DMS153 treated with DMSO at 0.1 percent for 48 hours (cell line): ENCODE data around the gene CLASP1.
"Not testable (repeated sequence)": the region's sequence is repeated elsewhere in the genome, so short reads cannot be mapped to it uniquely, and the experiment has no call there.

Experiments
- DNase-seq: peaks from one replicate; lab custom pipeline; 2025; ENCODE audit not compliant: unreplicated experiment; lab: John Stamatoyannopoulos, UW

CLASP1 gene

GRCh38 chr2:121478358-121478995, 170.8 kb downstream of the CLASP1 start:
- DNase-seq: not testable (repeated sequence)

- DNase-seq: no peak
Measured at GRCh38 chr2:121476684-121477083, 172.6 kb downstream of the CLASP1 start.

GRCh38 chr2:121475811-121476571, 173.3 kb downstream of the CLASP1 start:
- no peak for DNase-seq

GRCh38 chr2:121473512-121473911, 175.8 kb downstream of the CLASP1 start:
- DNase-seq: no peak

- DNase-seq: no peak
Measured at GRCh38 chr2:121472470-121472993, 176.7 kb downstream of the CLASP1 start.

- no peak for DNase-seq
Measured at GRCh38 chr2:121471532-121472469, 177.5 kb downstream of the CLASP1 start.

- no peak for DNase-seq
Measured at GRCh38 chr2:121470917-121471316, 178.3 kb downstream of the CLASP1 start.

GRCh38 chr2:121469356-121469755, 179.9 kb downstream of the CLASP1 start:
- no peak for DNase-seq

- no peak for DNase-seq
Measured at GRCh38 chr2:121468936-121469335, 180.3 kb downstream of the CLASP1 start.

- no peak for DNase-seq
Measured at GRCh38 chr2:121459291-121459690, 190.0 kb downstream of the CLASP1 start.

- DNase-seq: no peak
Measured at GRCh38 chr2:121456325-121456724, 192.9 kb downstream of the CLASP1 start.

GRCh38 chr2:121455446-121455845, 193.8 kb downstream of the CLASP1 start:
- DNase-seq: no peak

- DNase-seq: no peak
Measured at GRCh38 chr2:121454549-121455090, 194.6 kb downstream of the CLASP1 start.

GRCh38 chr2:121451398-121451797, 197.9 kb downstream of the CLASP1 start:
- no peak for DNase-seq

- DNase-seq: no peak
Measured at GRCh38 chr2:121450301-121450700, 199.0 kb downstream of the CLASP1 start.

GRCh38 chr2:121446647-121447241, 202.5 kb downstream of the CLASP1 start:
- DNase-seq: no peak

- no peak for DNase-seq
Measured at GRCh38 chr2:121442889-121443288, 206.4 kb downstream of the CLASP1 start.

GRCh38 chr2:121438290-121438689, 211.0 kb downstream of the CLASP1 start:
- not testable (repeated sequence) for DNase-seq

- no peak for DNase-seq
Measured at GRCh38 chr2:121436918-121437317, 212.3 kb downstream of the CLASP1 start.

- DNase-seq: no peak
Measured at GRCh38 chr2:121435790-121436189, 213.5 kb downstream of the CLASP1 start.

- DNase-seq: no peak
Measured at GRCh38 chr2:121431214-121431613, 218.0 kb downstream of the CLASP1 start.
